RWPE2 (cell line): ENCODE results near the gene TTC34.
A peak's percentile ranks its signal among the peaks of the same experiment; 100 is the strongest.

Source experiments
- ATAC-seq: fragments of 200-7000 bp; cut with Tn5 transposase; 3 replicates; pipeline ENCODE4 v1.9.1; 2021; ENCODE audit warnings: low read depth
- DNase-seq: peaks from one replicate; pipeline ENCODE4 v3.0.0-alpha.2; 2020; ENCODE audit warnings: low spot score
- H3K27ac ChIP-seq: fragments of 450-650 bp; 2 replicates; pipeline ENCODE4 v1.5.1; 2017; ENCODE audit warnings: mild to moderate bottlenecking; ENCODE audit not compliant: poor library complexity, severe bottlenecking
- H3K27me3 ChIP-seq: fragments of 250-450 bp; sonication (Bioruptor Pico); 2 replicates; pipeline ENCODE4 v1.5.1; 2021; ENCODE audit warnings: mild to moderate bottlenecking, moderate library complexity; ENCODE audit not compliant: insufficient read depth, poor library complexity, severe bottlenecking
- H3K36me3 ChIP-seq: fragments of 250-450 bp; sonication (Bioruptor Pico); 2 replicates; pipeline ENCODE4 v1.5.1; 2020; ENCODE audit warnings: low read depth, mild to moderate bottlenecking, moderate library complexity
- H3K4me1 ChIP-seq: fragments of 250-450 bp; sonication (Bioruptor Pico); 2 replicates; pipeline ENCODE4 v1.5.1; 2021; ENCODE audit warnings: mild to moderate bottlenecking, moderate library complexity; ENCODE audit not compliant: insufficient read depth, poor library complexity, severe bottlenecking
- H3K4me3 ChIP-seq: fragments of 250-450 bp; sonication (Bioruptor Pico); 2 replicates; pipeline ENCODE4 v1.5.1; 2021; ENCODE audit warnings: mild to moderate bottlenecking, moderate library complexity; ENCODE audit not compliant: severe bottlenecking
- H3K9me3 ChIP-seq: fragments of 250-450 bp; sonication (Bioruptor Pico); 2 replicates; pipeline ENCODE4 v1.5.1; 2021; ENCODE audit warnings: mild to moderate bottlenecking, moderate library complexity; ENCODE audit not compliant: severe bottlenecking
- TF ChIP-seq, protein P1 (sequence below): fragments of 450-650 bp; IDR thresholded peaks from one replicate; pipeline ENCODE4 v1.5.1; 2017; ENCODE audit warnings: mild to moderate bottlenecking, moderate library complexity; ENCODE audit not compliant: poor library complexity, severe bottlenecking

Gene TTC34

DNA sequence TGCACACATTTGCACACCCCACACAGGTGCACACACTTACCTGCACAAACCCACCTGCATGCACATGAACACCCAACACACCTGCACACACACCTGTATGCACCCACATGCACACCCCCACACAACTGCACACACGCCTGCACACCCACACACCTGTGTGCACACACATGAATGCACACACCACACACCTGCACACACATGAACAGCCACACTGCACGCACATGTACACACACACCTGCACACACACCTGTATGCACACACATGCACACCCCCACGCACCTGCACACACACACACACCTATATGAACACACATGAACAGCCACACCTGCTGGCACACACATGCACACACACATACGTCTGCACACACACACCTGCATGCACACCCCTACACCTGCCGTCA, 17.9 kb upstream of the TTC34 start:
- H3K4me1 ChIP-seq, result no peaks in the 10 kb centered on the region
- H3K4me3 ChIP-seq, result no peak overlapping the region
- H3K9me3 ChIP-seq, result no peaks in the 10 kb centered on the region
- TF ChIP-seq, protein P1, sequence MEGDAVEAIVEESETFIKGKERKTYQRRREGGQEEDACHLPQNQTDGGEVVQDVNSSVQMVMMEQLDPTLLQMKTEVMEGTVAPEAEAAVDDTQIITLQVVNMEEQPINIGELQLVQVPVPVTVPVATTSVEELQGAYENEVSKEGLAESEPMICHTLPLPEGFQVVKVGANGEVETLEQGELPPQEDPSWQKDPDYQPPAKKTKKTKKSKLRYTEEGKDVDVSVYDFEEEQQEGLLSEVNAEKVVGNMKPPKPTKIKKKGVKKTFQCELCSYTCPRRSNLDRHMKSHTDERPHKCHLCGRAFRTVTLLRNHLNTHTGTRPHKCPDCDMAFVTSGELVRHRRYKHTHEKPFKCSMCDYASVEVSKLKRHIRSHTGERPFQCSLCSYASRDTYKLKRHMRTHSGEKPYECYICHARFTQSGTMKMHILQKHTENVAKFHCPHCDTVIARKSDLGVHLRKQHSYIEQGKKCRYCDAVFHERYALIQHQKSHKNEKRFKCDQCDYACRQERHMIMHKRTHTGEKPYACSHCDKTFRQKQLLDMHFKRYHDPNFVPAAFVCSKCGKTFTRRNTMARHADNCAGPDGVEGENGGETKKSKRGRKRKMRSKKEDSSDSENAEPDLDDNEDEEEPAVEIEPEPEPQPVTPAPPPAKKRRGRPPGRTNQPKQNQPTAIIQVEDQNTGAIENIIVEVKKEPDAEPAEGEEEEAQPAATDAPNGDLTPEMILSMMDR, result no peak
- ATAC-seq, result no peak
- peaks cover 8% of the 10 kb centered on the region for H3K27me3 ChIP-seq
- DNase-seq, result peak; percentile 28
- H3K27ac ChIP-seq, result no peak overlapping the region
- H3K36me3 ChIP-seq, result no peaks in the 10 kb centered on the region

DNA sequence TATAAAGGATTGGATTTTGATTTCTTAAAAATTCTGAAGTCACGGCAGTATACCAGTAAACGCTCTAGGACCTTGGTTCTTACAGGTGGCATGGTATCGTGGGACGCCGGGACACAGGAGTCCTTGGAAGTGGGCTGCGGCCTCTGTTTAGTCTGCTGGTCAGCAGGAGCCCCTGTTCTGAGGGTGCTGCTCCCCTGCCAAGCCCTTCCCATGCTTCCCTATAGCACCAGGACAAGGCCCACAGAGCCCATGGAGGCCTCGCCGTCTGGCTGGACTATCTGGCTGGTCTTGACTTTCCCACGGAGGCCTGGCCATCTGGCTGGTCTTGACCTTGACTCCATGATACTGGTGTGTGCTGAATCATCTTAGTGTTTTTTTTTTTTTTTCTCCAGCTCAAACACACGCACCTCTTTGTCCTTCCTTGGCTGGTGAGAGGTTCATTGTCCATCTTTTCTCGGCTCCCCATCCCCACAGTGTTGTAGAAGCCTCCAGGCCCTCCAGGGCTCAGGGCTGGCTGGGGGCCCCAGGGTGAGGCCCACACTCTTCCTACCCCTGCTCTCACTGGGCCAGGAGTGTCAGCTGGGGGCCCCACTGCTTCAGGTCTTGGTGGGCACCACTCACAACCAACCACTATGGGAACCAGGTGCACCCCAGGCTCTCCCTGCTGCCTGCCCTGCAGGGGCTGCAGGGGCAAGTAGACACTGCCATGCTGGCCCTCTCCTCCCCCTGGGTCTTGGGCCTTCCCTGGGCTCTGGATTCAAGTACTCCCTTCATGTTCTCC, 16.5 kb upstream of the TTC34 start:
- Histone ChIP-seq H3K9me3 (no peaks in the 10 kb centered on the region), H3K27ac (no peak overlapping the region), H3K4me3 (no peak overlapping the region), H3K36me3 (no peaks in the 10 kb centered on the region), H3K27me3 (peaks cover 8% of the 10 kb centered on the region), H3K4me1 (no peaks in the 10 kb centered on the region)
- peak; percentile 32 for DNase-seq
- TF ChIP-seq, protein P1, result no peak
- ATAC-seq, result no peak

DNA sequence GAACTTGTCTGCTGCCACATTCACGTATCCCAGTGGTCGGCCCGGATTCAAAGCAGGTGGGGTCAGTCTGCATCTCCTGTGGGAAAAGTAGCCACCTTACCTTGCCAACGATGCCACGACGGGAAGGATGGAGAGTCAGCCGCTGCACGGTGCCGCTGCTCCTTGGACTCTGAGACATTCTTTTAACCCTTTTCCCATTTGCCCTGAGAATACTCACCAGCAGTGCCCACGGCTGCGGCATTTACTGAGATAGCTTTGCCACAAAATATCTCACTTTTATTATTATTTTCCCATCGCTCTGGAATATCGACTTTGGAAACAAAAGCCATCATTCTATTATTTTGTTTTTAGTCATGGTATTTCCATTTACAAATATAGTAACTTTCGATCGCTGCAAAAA, 15.3 kb upstream of the TTC34 start:
- Histone ChIP-seq H3K4me1 (no peaks in the 10 kb centered on the region), H3K27ac (no peak overlapping the region), H3K4me3 (no peak overlapping the region), H3K9me3 (no peaks in the 10 kb centered on the region), H3K36me3 (no peaks in the 10 kb centered on the region), H3K27me3 (peaks cover 8% of the 10 kb centered on the region)
- ATAC-seq, result no peak
- TF ChIP-seq, protein P1, result no peak
- no peak for DNase-seq

DNA sequence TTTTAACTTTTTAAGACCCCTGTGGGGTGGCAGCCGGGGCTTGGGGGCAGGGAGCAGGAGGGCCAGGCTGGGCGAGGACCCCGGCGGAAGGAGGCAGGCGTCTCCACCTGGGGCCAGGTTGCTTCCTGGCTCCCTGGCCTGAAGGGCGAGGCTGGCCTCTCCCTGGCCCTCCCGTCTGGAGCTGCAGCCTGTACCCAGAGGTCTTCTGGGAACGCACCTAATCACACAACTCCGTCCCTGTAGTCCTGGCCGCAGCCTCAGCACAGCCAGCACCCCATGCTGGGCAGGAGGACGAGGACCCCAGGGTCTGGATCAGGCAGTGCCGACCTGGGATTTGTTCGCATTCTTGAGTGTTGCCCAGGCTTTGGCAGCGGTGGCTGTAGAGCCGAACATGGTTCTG, 14.1 kb upstream of the TTC34 start:
- TF ChIP-seq, protein P1, result no peak
- Histone ChIP-seq H3K4me3 (no peak overlapping the region), H3K36me3 (no peaks in the 10 kb centered on the region), H3K27me3 (peaks cover 8% of the 10 kb centered on the region), H3K9me3 (peaks cover 2% of the 10 kb centered on the region), H3K4me1 (no peaks in the 10 kb centered on the region), H3K27ac (no peak overlapping the region)
- DNase-seq (no peak), ATAC-seq (no peak)

DNA sequence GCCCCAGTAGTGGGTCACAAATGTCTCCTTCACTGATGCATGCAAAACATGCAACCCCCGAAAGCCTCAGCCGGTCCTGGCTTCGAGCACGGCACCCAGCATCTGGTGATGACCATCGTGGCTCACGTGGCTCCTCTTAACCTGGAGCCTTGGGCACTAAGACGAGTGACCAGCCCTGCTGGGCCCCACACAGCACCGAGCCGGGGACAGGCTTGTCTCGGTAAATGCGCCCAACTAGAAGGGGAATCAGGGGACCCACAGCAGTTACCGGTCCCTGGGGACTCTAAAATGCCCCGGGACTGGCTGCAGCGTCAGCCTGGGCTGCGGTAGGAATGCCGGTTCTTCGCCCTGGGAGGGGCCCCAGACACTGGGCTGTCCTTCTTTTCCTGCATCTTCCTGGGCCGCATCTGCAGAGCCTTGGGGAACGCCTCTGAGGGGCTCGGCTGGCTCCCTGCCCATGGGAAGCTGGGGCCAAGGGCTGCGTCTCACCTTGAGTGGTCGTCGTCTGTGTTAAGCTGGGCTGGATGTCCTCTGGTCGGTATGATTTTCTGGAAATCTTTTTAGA, 13.1 kb upstream of the TTC34 start:
- ATAC-seq (no peak), DNase-seq (no peak)
- TF ChIP-seq, protein P1, result no peak
- H3K27ac ChIP-seq, result no peak overlapping the region
- no peak overlapping the region for H3K4me3 ChIP-seq
- H3K4me1 ChIP-seq, result no peaks in the 10 kb centered on the region
- H3K36me3 ChIP-seq, result no peaks in the 10 kb centered on the region
- peaks cover 8% of the 10 kb centered on the region for H3K27me3 ChIP-seq
- H3K9me3 ChIP-seq, result peaks cover 4% of the 10 kb centered on the region
